Tibial nerve (tissue), 4 donors: Measurements from ENCODE around the gene HRH1. TPM values are rescaled to one million over a fixed set of nuclear protein-coding genes. Genes with fewer than 3 reads are reported as not detected.
"Not testable (repeated sequence)": the region's sequence is repeated elsewhere in the genome, so short reads cannot be mapped to it uniquely, and the experiment has no call there.

Source experiments
- DNase-seq, 2 donors: peaks; one replicate each; pipeline ENCODE4 v3.0.0-alpha.2; 2019; ENCODE audit warnings: low spot score in 2 of 2
- H3K27ac ChIP-seq, 4 donors: fragments of 200-600 bp; sonication (generic) in 3 of 4; one replicate each; pipeline ENCODE4 v1.5.1; 2017 to 2019; ENCODE audit warnings: mild to moderate bottlenecking in 1 of 4
- H3K27me3 ChIP-seq, 2 donors: fragments of 200-600 bp; sonication (generic) in 1 of 2; one replicate each; pipeline versions ENCODE4 v1.5.1 to v1.6.0; 2017 to 2019
- H3K36me3 ChIP-seq, 3 donors: fragments of 200-600 bp; sonication (generic); one replicate each; pipeline ENCODE4 v1.5.1; 2018 to 2019
- H3K4me1 ChIP-seq, 4 donors: fragments of 200-600 bp; sonication (generic) in 3 of 4; one replicate each; pipeline ENCODE4 v1.5.1; 2017 to 2019
- H3K4me3 ChIP-seq, 4 donors: fragments of 200-600 bp; sonication (generic) in 3 of 4; one replicate each; pipeline ENCODE4 v1.5.1; 2017 to 2019; ENCODE audit warnings: mild to moderate bottlenecking in 1 of 4, moderate library complexity in 1 of 4
- H3K9me3 ChIP-seq, 4 donors: fragments of 200-600 bp; sonication (generic) in 3 of 4; one replicate each; pipeline ENCODE4 v1.5.1; 2017 to 2019
- CTCF ChIP-seq, 5 experiments: fragments of 200-600 bp in 3 of 5; fragments of 450-650 bp in 2 of 5; sonication (generic) in 3 of 5; IDR thresholded peaks; one replicate each; pipeline ENCODE4 v1.5.1; 2016 to 2019; ENCODE audit warnings: antibody characterized with exemption in 5 of 5, mild to moderate bottlenecking in 3 of 5, moderate library complexity in 2 of 5
- EP300 ChIP-seq, 2 donors: sonication (generic); formaldehyde crosslinking; IDR thresholded peaks; one replicate each; pipeline ENCODE4 v1.6.1; 2017; ENCODE audit warnings: antibody characterized with exemption in 2 of 2, mild to moderate bottlenecking in 1 of 2
- POLR2A ChIP-seq, 2 donors: fragments of 450-650 bp; IDR thresholded peaks; one replicate each; pipeline ENCODE4 v1.6.1; 2017; ENCODE audit warnings: antibody characterized with exemption in 2 of 2, mild to moderate bottlenecking in 2 of 2, moderate library complexity in 2 of 2
- WGBS, 2 donors: methylation state at CpG; one replicate each; pipeline ENCODE4 v1.1.5; 2018; 5-methylcytosine and 5-hydroxymethylcytosine counted together
- total RNA-seq, 4 donors: library from RNA; depleted of rRNA; stranded (reverse); fragments of >200 nt; gene quantifications; one replicate each; pipeline ENCODE4 v1.1.0, GENCODE V29; 2016

The HRH1 gene
- total RNA-seq, 4 donors from 2014 or later, result 13.8 to 20.3 (median 15.9) TPM

DNA sequence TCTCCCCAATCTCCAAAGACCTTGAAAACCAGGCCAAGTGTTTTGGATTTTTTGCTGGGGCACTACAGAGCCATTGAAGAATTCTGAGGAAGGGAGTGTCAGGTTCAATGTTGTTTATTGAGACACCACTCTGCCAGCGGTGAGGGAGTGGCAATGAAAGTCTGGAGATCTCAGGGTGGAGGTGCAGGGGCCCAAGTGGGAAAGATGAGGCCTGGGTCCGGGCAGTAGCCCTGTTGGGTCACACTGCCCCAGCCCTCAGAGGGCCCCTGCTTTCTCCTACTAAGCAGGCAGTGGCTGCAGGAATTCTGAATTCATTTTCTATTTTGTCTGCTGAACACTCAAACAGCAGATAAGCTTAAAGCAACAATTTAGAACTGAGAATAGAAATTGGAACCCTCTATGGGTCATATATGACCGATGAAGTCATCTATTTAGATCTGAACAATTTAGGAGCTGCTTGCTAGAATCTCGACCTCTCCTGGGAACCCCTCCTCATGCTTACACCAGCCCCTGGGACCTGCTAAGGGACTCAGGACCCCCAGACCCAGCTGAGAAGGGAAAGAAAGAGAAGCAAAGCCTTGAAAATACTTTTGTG, 17.9 kb downstream of the HRH1 start:
- Histone ChIP-seq H3K36me3 (no peaks in the 10 kb centered on the region), H3K9me3 (no peaks in the 10 kb centered on the region), H3K4me3 (no peak overlapping the region), H3K27ac (peak overlapping the region in 2 of 4 donors; percentile 12 to 28), H3K4me1 (peaks cover 0 to 47% (median 0%) of the 10 kb centered on the region in 4 donors), H3K27me3 (no peaks in the 10 kb centered on the region)
- no peak for DNase-seq
- TF ChIP-seq CTCF (IDR thresholded peaks at IDR 0.05) (no peak), POLR2A (IDR thresholded peaks at IDR 0.05) (no peak), EP300 (IDR thresholded peaks at IDR 0.05) (no peak)
- 27 to 30% methylated on average over 4 of the region's 4 CpGs for WGBS, 2 donors

GRCh38 chr3:11173828-11174465, 19.7 kb downstream of the HRH1 start:
- Histone ChIP-seq H3K27me3 (no peaks in the 10 kb centered on the region), H3K4me3 (no peak overlapping the region), H3K4me1 (peaks cover 0 to 47% (median 0%) of the 10 kb centered on the region in 4 donors), H3K36me3 (no peaks in the 10 kb centered on the region), H3K27ac (peak overlapping the region in 1 of 4 donors; percentile 38), H3K9me3 (no peaks in the 10 kb centered on the region)
- no peak for DNase-seq
- TF ChIP-seq CTCF (IDR thresholded peaks at IDR 0.05) (no peak), EP300 (IDR thresholded peaks at IDR 0.05) (no peak), POLR2A (IDR thresholded peaks at IDR 0.05) (no peak)
- 80 to 93% methylated on average over 4 of the region's 4 CpGs for WGBS, 2 donors

DNA sequence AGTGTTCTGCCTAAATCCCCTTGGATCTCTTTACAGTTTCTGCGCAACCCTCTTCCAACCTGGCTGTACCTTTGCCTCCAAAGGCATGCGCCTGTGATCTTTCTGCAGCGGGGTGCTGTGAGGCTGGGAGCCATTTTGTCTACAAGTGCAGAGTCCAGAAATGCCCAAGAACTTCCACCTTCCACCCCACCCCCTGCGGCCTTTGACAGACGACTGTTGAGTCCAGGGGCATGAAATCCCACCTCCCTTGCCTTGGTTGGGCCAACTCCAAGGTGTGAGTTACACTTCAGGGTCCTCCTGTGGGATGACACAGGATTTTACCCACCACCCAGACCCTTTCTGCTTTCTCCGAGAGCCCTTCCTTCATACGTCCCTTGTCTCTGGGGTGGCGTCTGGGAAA, 24.1 kb downstream of the HRH1 start:
- TF ChIP-seq POLR2A (IDR thresholded peaks at IDR 0.05) (no peak), CTCF (IDR thresholded peaks at IDR 0.05) (no peak), EP300 (IDR thresholded peaks at IDR 0.05) (no peak)
- WGBS, 2 donors, result 91 to 93% methylated on average over 8 of the region's 8 CpGs
- no peak for DNase-seq

DNA sequence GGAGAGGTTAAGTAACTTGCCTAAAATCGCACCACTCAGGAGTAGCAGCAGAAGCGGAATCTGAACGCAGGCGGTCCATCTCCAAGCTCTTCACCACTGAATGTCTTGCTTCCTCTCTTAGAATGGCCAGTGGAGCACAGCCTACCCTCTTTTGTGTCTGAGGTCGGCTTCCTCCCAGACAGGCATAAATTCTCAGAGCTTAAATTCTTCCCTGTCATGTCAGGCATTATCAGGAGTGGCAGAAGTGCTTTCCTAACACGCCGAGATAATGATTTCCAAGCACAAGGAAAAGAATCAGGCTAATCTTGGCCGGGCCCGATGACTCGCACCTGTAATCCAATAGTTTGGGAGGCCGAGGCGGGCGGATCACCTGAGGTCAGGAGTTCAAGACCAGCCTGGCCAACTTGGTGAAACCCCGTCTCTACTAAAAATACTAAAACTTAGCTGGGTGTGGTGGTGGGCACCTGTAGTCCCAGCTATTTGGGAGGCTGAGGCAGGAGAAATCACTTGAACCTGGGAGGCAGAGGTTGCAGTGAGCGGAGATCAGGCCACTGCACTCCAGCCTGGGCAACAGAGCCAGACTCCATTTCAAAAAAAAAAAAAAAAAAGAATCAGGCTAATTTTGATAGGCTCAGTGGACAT, 30.2 kb downstream of the HRH1 start:
- H3K36me3 ChIP-seq, H3K4me3 ChIP-seq, H3K27me3 ChIP-seq, DNase-seq, H3K9me3 ChIP-seq: not testable (repeated sequence)
- WGBS, 2 donors, result 77 to 78% methylated on average over 15 of the region's 15 CpGs
- peaks cover 0 to 53% (median 4%) of the 10 kb centered on the region in 4 donors for H3K4me1 ChIP-seq
- H3K27ac ChIP-seq, result peak overlapping the region in 3 of 4 donors; percentile 7 to 80 (median 71)

More for the DNA sequence above, 24.1 kb downstream of the HRH1 start:
- H3K4me1 ChIP-seq, result peaks cover 0 to 22% (median 0%) of the 10 kb centered on the region in 4 donors
- H3K36me3 ChIP-seq, result no peaks in the 10 kb centered on the region
- H3K27ac ChIP-seq, result no peak overlapping the region
- H3K4me3 ChIP-seq, result no peak overlapping the region
- no peaks in the 10 kb centered on the region for H3K9me3 ChIP-seq
- no peaks in the 10 kb centered on the region for H3K27me3 ChIP-seq

- WGBS, 2 donors, result 83 to 90% methylated on average over 3 of the region's 3 CpGs
- TF ChIP-seq POLR2A (IDR thresholded peaks at IDR 0.05), result no peak
- TF ChIP-seq EP300 (IDR thresholded peaks at IDR 0.05), result no peak
- TF ChIP-seq CTCF (IDR thresholded peaks at IDR 0.05), result no peak
- DNase-seq, result no peak
These were observed 30.9 kb downstream of the HRH1 start for GRCh38 chr3:11185144-11185543.

More at GRCh38 chr3:11185144-11185543, 30.9 kb downstream of the HRH1 start:
- Histone ChIP-seq H3K4me1 (peaks cover 0 to 53% (median 4%) of the 10 kb centered on the region in 4 donors), H3K36me3 (no peaks in the 10 kb centered on the region), H3K4me3 (no peak overlapping the region), H3K27ac (peak overlapping the region in 3 of 4 donors; percentile 44 to 80 (median 71)), H3K9me3 (no peaks in the 10 kb centered on the region), H3K27me3 (no peaks in the 10 kb centered on the region)
